Measurements from ENCODE around the gene UBE3B.

- TF ChIP-seq, protein P1, sequence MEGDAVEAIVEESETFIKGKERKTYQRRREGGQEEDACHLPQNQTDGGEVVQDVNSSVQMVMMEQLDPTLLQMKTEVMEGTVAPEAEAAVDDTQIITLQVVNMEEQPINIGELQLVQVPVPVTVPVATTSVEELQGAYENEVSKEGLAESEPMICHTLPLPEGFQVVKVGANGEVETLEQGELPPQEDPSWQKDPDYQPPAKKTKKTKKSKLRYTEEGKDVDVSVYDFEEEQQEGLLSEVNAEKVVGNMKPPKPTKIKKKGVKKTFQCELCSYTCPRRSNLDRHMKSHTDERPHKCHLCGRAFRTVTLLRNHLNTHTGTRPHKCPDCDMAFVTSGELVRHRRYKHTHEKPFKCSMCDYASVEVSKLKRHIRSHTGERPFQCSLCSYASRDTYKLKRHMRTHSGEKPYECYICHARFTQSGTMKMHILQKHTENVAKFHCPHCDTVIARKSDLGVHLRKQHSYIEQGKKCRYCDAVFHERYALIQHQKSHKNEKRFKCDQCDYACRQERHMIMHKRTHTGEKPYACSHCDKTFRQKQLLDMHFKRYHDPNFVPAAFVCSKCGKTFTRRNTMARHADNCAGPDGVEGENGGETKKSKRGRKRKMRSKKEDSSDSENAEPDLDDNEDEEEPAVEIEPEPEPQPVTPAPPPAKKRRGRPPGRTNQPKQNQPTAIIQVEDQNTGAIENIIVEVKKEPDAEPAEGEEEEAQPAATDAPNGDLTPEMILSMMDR (IDR thresholded peaks at IDR 0.05), result no peak
- TF ChIP-seq ATF2 (CRISPR knock-in tag; IDR thresholded peaks at IDR 0.05; ENCODE audit: borderline replicate concordance, low read depth) (no peak), JUN (CRISPR knock-in tag; IDR thresholded peaks at IDR 0.05) (no peak), IRF2 (CRISPR knock-in tag; IDR thresholded peaks at IDR 0.05; ENCODE audit: borderline replicate concordance, low read depth) (no peak), SP1 (CRISPR knock-in tag; conservative IDR thresholded peaks at IDR 0.05) (no peak), KAT7 (CRISPR knock-in tag; IDR thresholded peaks at IDR 0.05; ENCODE audit: borderline replicate concordance) (no peak), NFE2L1 (CRISPR knock-in tag; IDR thresholded peaks at IDR 0.05) (no peak), GABPB1 (CRISPR knock-in tag; IDR thresholded peaks at IDR 0.05) (no peak), ZNF512 (CRISPR knock-in tag; IDR thresholded peaks at IDR 0.05; ENCODE audit: borderline replicate concordance) (no peak), ZNF121 (CRISPR knock-in tag; IDR thresholded peaks at IDR 0.05) (no peak), E2F1 (CRISPR knock-in tag; IDR thresholded peaks at IDR 0.05) (no peak)
- TF ChIP-seq, protein P2, sequence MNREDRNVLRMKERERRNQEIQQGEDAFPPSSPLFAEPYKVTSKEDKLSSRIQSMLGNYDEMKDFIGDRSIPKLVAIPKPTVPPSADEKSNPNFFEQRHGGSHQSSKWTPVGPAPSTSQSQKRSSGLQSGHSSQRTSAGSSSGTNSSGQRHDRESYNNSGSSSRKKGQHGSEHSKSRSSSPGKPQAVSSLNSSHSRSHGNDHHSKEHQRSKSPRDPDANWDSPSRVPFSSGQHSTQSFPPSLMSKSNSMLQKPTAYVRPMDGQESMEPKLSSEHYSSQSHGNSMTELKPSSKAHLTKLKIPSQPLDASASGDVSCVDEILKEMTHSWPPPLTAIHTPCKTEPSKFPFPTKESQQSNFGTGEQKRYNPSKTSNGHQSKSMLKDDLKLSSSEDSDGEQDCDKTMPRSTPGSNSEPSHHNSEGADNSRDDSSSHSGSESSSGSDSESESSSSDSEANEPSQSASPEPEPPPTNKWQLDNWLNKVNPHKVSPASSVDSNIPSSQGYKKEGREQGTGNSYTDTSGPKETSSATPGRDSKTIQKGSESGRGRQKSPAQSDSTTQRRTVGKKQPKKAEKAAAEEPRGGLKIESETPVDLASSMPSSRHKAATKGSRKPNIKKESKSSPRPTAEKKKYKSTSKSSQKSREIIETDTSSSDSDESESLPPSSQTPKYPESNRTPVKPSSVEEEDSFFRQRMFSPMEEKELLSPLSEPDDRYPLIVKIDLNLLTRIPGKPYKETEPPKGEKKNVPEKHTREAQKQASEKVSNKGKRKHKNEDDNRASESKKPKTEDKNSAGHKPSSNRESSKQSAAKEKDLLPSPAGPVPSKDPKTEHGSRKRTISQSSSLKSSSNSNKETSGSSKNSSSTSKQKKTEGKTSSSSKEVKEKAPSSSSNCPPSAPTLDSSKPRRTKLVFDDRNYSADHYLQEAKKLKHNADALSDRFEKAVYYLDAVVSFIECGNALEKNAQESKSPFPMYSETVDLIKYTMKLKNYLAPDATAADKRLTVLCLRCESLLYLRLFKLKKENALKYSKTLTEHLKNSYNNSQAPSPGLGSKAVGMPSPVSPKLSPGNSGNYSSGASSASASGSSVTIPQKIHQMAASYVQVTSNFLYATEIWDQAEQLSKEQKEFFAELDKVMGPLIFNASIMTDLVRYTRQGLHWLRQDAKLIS (CRISPR knock-in tag; IDR thresholded peaks at IDR 0.05; ENCODE audit: borderline replicate concordance), result no peak
- TF ChIP-seq, protein P3, sequence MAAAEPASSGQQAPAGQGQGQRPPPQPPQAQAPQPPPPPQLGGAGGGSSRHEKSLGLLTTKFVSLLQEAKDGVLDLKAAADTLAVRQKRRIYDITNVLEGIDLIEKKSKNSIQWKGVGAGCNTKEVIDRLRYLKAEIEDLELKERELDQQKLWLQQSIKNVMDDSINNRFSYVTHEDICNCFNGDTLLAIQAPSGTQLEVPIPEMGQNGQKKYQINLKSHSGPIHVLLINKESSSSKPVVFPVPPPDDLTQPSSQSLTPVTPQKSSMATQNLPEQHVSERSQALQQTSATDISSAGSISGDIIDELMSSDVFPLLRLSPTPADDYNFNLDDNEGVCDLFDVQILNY (CRISPR knock-in tag; IDR thresholded peaks at IDR 0.05), result no peak
These were observed 102.2 kb downstream of the UBE3B start for GRCh38 chr12:109579639-109580038.
